Stimulated activated CD4-positive, alpha-beta T cell treated with anti-CD3 and anti-CD28 coated beads, Interleukin-12 subunit alpha, Interleukin-12 subunit beta, amount 100 ng/mL, for 4 hours (primary cell): ENCODE measurements around the gene C11orf86.
"Not testable (repeated sequence)": the region's sequence is repeated elsewhere in the genome, so short reads cannot be mapped to it uniquely, and the experiment has no call there.

Source experiments
- DNase-seq: peaks from one replicate; pipeline ENCODE4 v3.0.0-alpha.2; 2020

Gene C11orf86

GRCh38 chr11:66967670-66968425 is 7.3 kb upstream of the C11orf86 start:
- no peak for DNase-seq

GRCh38 chr11:66969584-66970225 is 5.4 kb upstream of the C11orf86 start:
- no peak for DNase-seq

- DNase-seq, result no peak
Measured at GRCh38 chr11:66970371-66970806, 4.7 kb upstream of the C11orf86 start.

GRCh38 chr11:66970807-66971442 is 4.2 kb upstream of the C11orf86 start:
- DNase-seq, result no peak

GRCh38 chr11:66971488-66971887 is 3.6 kb upstream of the C11orf86 start:
- DNase-seq, result no peak

- no peak for DNase-seq
Measured at GRCh38 chr11:66973956-66974580, 1.0 kb upstream of the C11orf86 start.

GRCh38 chr11:66975405-66976027 is 412 bp downstream of the C11orf86 start:
- no peak for DNase-seq

- peak; percentile 7 for DNase-seq
Measured at GRCh38 chr11:66976028-66976467, 944 bp downstream of the C11orf86 start.

GRCh38 chr11:66976925-66977324 is 1.8 kb downstream of the C11orf86 start:
- no peak for DNase-seq

GRCh38 chr11:66978229-66978628 is 3.1 kb downstream of the C11orf86 start:
- DNase-seq, result no peak

GRCh38 chr11:66978717-66979116 is 3.6 kb downstream of the C11orf86 start:
- no peak for DNase-seq

GRCh38 chr11:66979336-66979980 is 4.4 kb downstream of the C11orf86 start:
- no peak for DNase-seq

GRCh38 chr11:66981976-66982578 is 7.0 kb downstream of the C11orf86 start:
- no peak for DNase-seq

GRCh38 chr11:66983275-66983924 is 8.3 kb downstream of the C11orf86 start:
- DNase-seq, result no peak

GRCh38 chr11:66985508-66986177 is 10.5 kb downstream of the C11orf86 start:
- DNase-seq, result no peak

GRCh38 chr11:66986178-66986545 is 11.1 kb downstream of the C11orf86 start:
- DNase-seq, result no peak

GRCh38 chr11:66987158-66987620 is 12.1 kb downstream of the C11orf86 start:
- DNase-seq, result no peak

GRCh38 chr11:66987924-66988637 is 13.0 kb downstream of the C11orf86 start:
- no peak for DNase-seq

- DNase-seq, result not testable (repeated sequence)
Measured at GRCh38 chr11:66988741-66989140, 13.6 kb downstream of the C11orf86 start.

- not testable (repeated sequence) for DNase-seq
Measured at GRCh38 chr11:66989360-66989759, 14.3 kb downstream of the C11orf86 start.
